ENCODE results near the gene XRCC4.

The XRCC4 gene

GRCh38 chr5:83363886-83364275 is 286.5 kb downstream of the XRCC4 start:
- Mint-ChIP-seq H3K27ac (no peak overlapping the region), H3K9me3 (peaks cover 4% of the 10 kb centered on the region), H3K4me3 (no peak overlapping the region), H3K27me3 (ENCODE audit: low read depth) (no peaks in the 10 kb centered on the region), H3K36me3 (ENCODE audit: low read depth) (no peaks in the 10 kb centered on the region), H3K4me1 (ENCODE audit: low read depth) (no peaks in the 10 kb centered on the region)

- peaks cover 4% of the 10 kb centered on the region for H3K9me3 Mint-ChIP-seq
- H3K27ac Mint-ChIP-seq, result no peak overlapping the region
- no peaks in the 10 kb centered on the region for H3K36me3 Mint-ChIP-seq (ENCODE audit: low read depth)
- H3K27me3 Mint-ChIP-seq (ENCODE audit: low read depth), result no peaks in the 10 kb centered on the region
- H3K4me3 Mint-ChIP-seq, result no peak overlapping the region
- no peaks in the 10 kb centered on the region for H3K4me1 Mint-ChIP-seq (ENCODE audit: low read depth)
Measured at GRCh38 chr5:83364312-83365299, 287.3 kb downstream of the XRCC4 start.

GRCh38 chr5:83368319-83368718 is 291.0 kb downstream of the XRCC4 start:
- no peak overlapping the region for H3K4me3 Mint-ChIP-seq
- peaks cover 4% of the 10 kb centered on the region for H3K9me3 Mint-ChIP-seq
- no peaks in the 10 kb centered on the region for H3K27me3 Mint-ChIP-seq (ENCODE audit: low read depth)
- no peaks in the 10 kb centered on the region for H3K4me1 Mint-ChIP-seq (ENCODE audit: low read depth)
- H3K27ac Mint-ChIP-seq, result no peak overlapping the region
- no peaks in the 10 kb centered on the region for H3K36me3 Mint-ChIP-seq (ENCODE audit: low read depth)

- H3K4me3 Mint-ChIP-seq, result no peak overlapping the region
- no peaks in the 10 kb centered on the region for H3K4me1 Mint-ChIP-seq (ENCODE audit: low read depth)
- no peaks in the 10 kb centered on the region for H3K27me3 Mint-ChIP-seq (ENCODE audit: low read depth)
- no peak overlapping the region for H3K27ac Mint-ChIP-seq
- no peaks in the 10 kb centered on the region for H3K36me3 Mint-ChIP-seq (ENCODE audit: low read depth)
- H3K9me3 Mint-ChIP-seq, result peaks cover 4% of the 10 kb centered on the region
Measured at GRCh38 chr5:83368835-83369234, 291.5 kb downstream of the XRCC4 start.

GRCh38 chr5:83370957-83371356 is 293.6 kb downstream of the XRCC4 start:
- Mint-ChIP-seq H3K27ac (no peak overlapping the region), H3K36me3 (ENCODE audit: low read depth) (no peaks in the 10 kb centered on the region), H3K4me3 (no peak overlapping the region), H3K9me3 (peaks cover 4% of the 10 kb centered on the region), H3K4me1 (ENCODE audit: low read depth) (no peaks in the 10 kb centered on the region), H3K27me3 (ENCODE audit: low read depth) (no peaks in the 10 kb centered on the region)

- H3K27ac Mint-ChIP-seq, result no peak overlapping the region
- peaks cover 2% of the 10 kb centered on the region for H3K9me3 Mint-ChIP-seq
- H3K4me3 Mint-ChIP-seq, result no peak overlapping the region
Measured at GRCh38 chr5:83371726-83372125, 294.4 kb downstream of the XRCC4 start.

GRCh38 chr5:83374547-83374946 is 297.2 kb downstream of the XRCC4 start:
- no peaks in the 10 kb centered on the region for H3K9me3 Mint-ChIP-seq
- no peak overlapping the region for H3K4me3 Mint-ChIP-seq
- H3K36me3 Mint-ChIP-seq (ENCODE audit: low read depth), result no peaks in the 10 kb centered on the region
- H3K27me3 Mint-ChIP-seq (ENCODE audit: low read depth), result no peaks in the 10 kb centered on the region
- H3K27ac Mint-ChIP-seq, result no peak overlapping the region
- no peaks in the 10 kb centered on the region for H3K4me1 Mint-ChIP-seq (ENCODE audit: low read depth)

More at GRCh38 chr5:83371726-83372125, 294.4 kb downstream of the XRCC4 start:
- Mint-ChIP-seq H3K27me3 (ENCODE audit: low read depth) (no peaks in the 10 kb centered on the region), H3K36me3 (ENCODE audit: low read depth) (no peaks in the 10 kb centered on the region), H3K4me1 (ENCODE audit: low read depth) (no peaks in the 10 kb centered on the region)

GRCh38 chr5:83375049-83375745 is 297.9 kb downstream of the XRCC4 start:
- Mint-ChIP-seq H3K36me3 (ENCODE audit: low read depth) (no peaks in the 10 kb centered on the region), H3K27ac (no peak overlapping the region), H3K4me3 (no peak overlapping the region), H3K27me3 (ENCODE audit: low read depth) (no peaks in the 10 kb centered on the region), H3K4me1 (ENCODE audit: low read depth) (no peaks in the 10 kb centered on the region), H3K9me3 (no peaks in the 10 kb centered on the region)

GRCh38 chr5:83376461-83376860 is 299.1 kb downstream of the XRCC4 start:
- Mint-ChIP-seq H3K4me1 (ENCODE audit: low read depth) (no peaks in the 10 kb centered on the region), H3K4me3 (no peak overlapping the region), H3K27me3 (ENCODE audit: low read depth) (no peaks in the 10 kb centered on the region), H3K27ac (no peak overlapping the region), H3K36me3 (ENCODE audit: low read depth) (no peaks in the 10 kb centered on the region), H3K9me3 (no peaks in the 10 kb centered on the region)

GRCh38 chr5:83377131-83377865 is 300.0 kb downstream of the XRCC4 start:
- no peaks in the 10 kb centered on the region for H3K27me3 Mint-ChIP-seq (ENCODE audit: low read depth)
- no peaks in the 10 kb centered on the region for H3K9me3 Mint-ChIP-seq
- H3K4me3 Mint-ChIP-seq, result no peak overlapping the region
- no peak overlapping the region for H3K27ac Mint-ChIP-seq
- H3K4me1 Mint-ChIP-seq (ENCODE audit: low read depth), result no peaks in the 10 kb centered on the region
- H3K36me3 Mint-ChIP-seq (ENCODE audit: low read depth), result no peaks in the 10 kb centered on the region

- Mint-ChIP-seq H3K36me3 (ENCODE audit: low read depth) (no peaks in the 10 kb centered on the region), H3K9me3 (no peaks in the 10 kb centered on the region), H3K4me1 (ENCODE audit: low read depth) (no peaks in the 10 kb centered on the region), H3K27ac (no peak overlapping the region), H3K4me3 (no peak overlapping the region), H3K27me3 (ENCODE audit: low read depth) (no peaks in the 10 kb centered on the region)
Measured at GRCh38 chr5:83378624-83379289, 301.4 kb downstream of the XRCC4 start.

GRCh38 chr5:83385812-83386211 is 308.5 kb downstream of the XRCC4 start:
- Mint-ChIP-seq H3K36me3 (ENCODE audit: low read depth) (no peaks in the 10 kb centered on the region), H3K9me3 (no peaks in the 10 kb centered on the region), H3K27me3 (ENCODE audit: low read depth) (no peaks in the 10 kb centered on the region), H3K4me1 (ENCODE audit: low read depth) (no peaks in the 10 kb centered on the region), H3K4me3 (no peak overlapping the region), H3K27ac (no peak overlapping the region)

GRCh38 chr5:83387041-83387440 is 309.7 kb downstream of the XRCC4 start:
- Mint-ChIP-seq H3K27me3 (ENCODE audit: low read depth) (no peaks in the 10 kb centered on the region), H3K36me3 (ENCODE audit: low read depth) (no peaks in the 10 kb centered on the region), H3K9me3 (no peaks in the 10 kb centered on the region), H3K27ac (no peak overlapping the region), H3K4me3 (no peak overlapping the region), H3K4me1 (ENCODE audit: low read depth) (no peaks in the 10 kb centered on the region)

GRCh38 chr5:83388608-83389007 is 311.3 kb downstream of the XRCC4 start:
- no peaks in the 10 kb centered on the region for H3K27me3 Mint-ChIP-seq (ENCODE audit: low read depth)
- no peak overlapping the region for H3K4me3 Mint-ChIP-seq
- H3K9me3 Mint-ChIP-seq, result no peaks in the 10 kb centered on the region
- no peaks in the 10 kb centered on the region for H3K4me1 Mint-ChIP-seq (ENCODE audit: low read depth)
- H3K27ac Mint-ChIP-seq, result no peak overlapping the region
- H3K36me3 Mint-ChIP-seq (ENCODE audit: low read depth), result no peaks in the 10 kb centered on the region
